H9 (cell line): ENCODE data around the gene HPGDS. TPM values are rescaled to one million over a fixed set of nuclear protein-coding genes. Genes with fewer than 3 reads are reported as not detected.

Source experiments
- DNase-seq: peaks from one replicate; pipeline ENCODE4 v3.0.0-alpha.2; 2017
- H2AFZ ChIP-seq: one replicate; pipeline ENCODE4 v1.6.1; 2013; ENCODE audit warnings: mild to moderate bottlenecking, low read length, control low read depth, moderate library complexity
- H2AK5ac ChIP-seq: 2 replicates; pipeline ENCODE4 v1.6.1; 2013; ENCODE audit warnings: low read length, control low read depth, mixed read lengths; ENCODE audit not compliant: insufficient read length
- H2BK120ac ChIP-seq: one replicate; pipeline ENCODE4 v1.6.1; 2013; ENCODE audit warnings: low read depth, mild to moderate bottlenecking, low read length, control low read depth, inconsistent platforms; ENCODE audit not compliant: poor library complexity, severe bottlenecking
- H2BK12ac ChIP-seq: 2 replicates; pipeline ENCODE4 v1.6.1; 2013; ENCODE audit warnings: low read length, control low read depth, mixed read lengths, low read depth; ENCODE audit not compliant: insufficient read length
- H2BK15ac ChIP-seq: 2 replicates; pipeline ENCODE4 v1.6.1; 2013; ENCODE audit warnings: low read depth, low read length, control low read depth
- H2BK20ac ChIP-seq: one replicate; pipeline ENCODE4 v1.6.1; 2013; ENCODE audit warnings: low read depth, mild to moderate bottlenecking, low read length, control low read depth, inconsistent platforms; ENCODE audit not compliant: poor library complexity, severe bottlenecking
- H2BK5ac ChIP-seq: 2 replicates; pipeline ENCODE4 v1.6.1; 2013; ENCODE audit warnings: low read length, control low read depth, mixed read lengths; ENCODE audit not compliant: insufficient read length
- H3K14ac ChIP-seq: 2 replicates; pipeline ENCODE4 v1.6.1; 2013; ENCODE audit warnings: low read length, control low read depth; ENCODE audit not compliant: insufficient read depth
- H3K18ac ChIP-seq: 2 replicates; pipeline ENCODE4 v1.6.1; 2013; ENCODE audit warnings: low read depth, mild to moderate bottlenecking, mixed read lengths, low read length, control low read depth; ENCODE audit not compliant: insufficient read length
- H3K23ac ChIP-seq: 2 replicates; pipeline ENCODE4 v1.6.1; 2013; ENCODE audit warnings: low read length, control low read depth, mixed read lengths, low read depth; ENCODE audit not compliant: insufficient read length
- H3K23me2 ChIP-seq: 2 replicates; pipeline ENCODE4 v1.6.1; 2013; ENCODE audit warnings: low read depth, mild to moderate bottlenecking, mixed read lengths, low read length, control low read depth; ENCODE audit not compliant: insufficient read length, poor library complexity, severe bottlenecking
- H3K27ac ChIP-seq: 2 replicates; pipeline ENCODE4 v1.5.1; 2013; ENCODE audit warnings: low read length, control low read depth, mixed read lengths, low read depth; ENCODE audit not compliant: insufficient read length
- H3K27me3 ChIP-seq: 2 replicates; pipeline ENCODE4 v1.6.1; 2013; ENCODE audit warnings: low read length, control low read depth, inconsistent platforms; ENCODE audit not compliant: insufficient read depth
- H3K4ac ChIP-seq: 2 replicates; pipeline ENCODE4 v1.6.1; 2013; ENCODE audit warnings: low read depth, mild to moderate bottlenecking, control low read depth, inconsistent platforms, low read length, moderate library complexity
- H3K4me1 ChIP-seq: 2 replicates; pipeline ENCODE4 v1.6.1; 2013; ENCODE audit warnings: low read length, control low read depth, inconsistent platforms; ENCODE audit not compliant: insufficient read depth
- H3K4me2 ChIP-seq: 2 replicates; pipeline ENCODE4 v1.6.1; 2013; ENCODE audit warnings: low read length, control low read depth, mixed read lengths; ENCODE audit not compliant: insufficient read length, insufficient read depth
- H3K56ac ChIP-seq: 2 replicates; pipeline ENCODE4 v1.6.1; 2013; ENCODE audit warnings: low read depth, mild to moderate bottlenecking, mixed read lengths, low read length, control low read depth; ENCODE audit not compliant: insufficient read length
- H3K79me1 ChIP-seq: 2 replicates; pipeline ENCODE4 v1.6.1; 2013; ENCODE audit warnings: low read depth, mild to moderate bottlenecking, moderate library complexity, low read length, control low read depth, inconsistent platforms; ENCODE audit not compliant: insufficient read depth, poor library complexity, severe bottlenecking
- H3K79me2 ChIP-seq: 2 replicates; pipeline ENCODE4 v1.6.1; 2013; ENCODE audit warnings: low read length, control low read depth, inconsistent platforms; ENCODE audit not compliant: insufficient read depth
- H3K9ac ChIP-seq: 2 replicates; pipeline ENCODE4 v1.6.1; 2013; ENCODE audit warnings: low read length, control low read depth, mixed read lengths; ENCODE audit not compliant: insufficient read length; ENCODE audit errors: extremely low read depth
- H3K9me3 ChIP-seq: one replicate; pipeline ENCODE4 v1.6.1; 2013; ENCODE audit warnings: low read depth, low read length, inconsistent platforms; ENCODE audit not compliant: control insufficient read depth
- H3T11ph ChIP-seq: one replicate; pipeline ENCODE4 v1.6.1; 2013; ENCODE audit warnings: mild to moderate bottlenecking, low read length, control low read depth, inconsistent platforms
- H4K20me1 ChIP-seq: one replicate; pipeline ENCODE4 v1.6.1; 2013; ENCODE audit not compliant: control insufficient read depth, insufficient read length, insufficient read depth
- H4K5ac ChIP-seq: 2 replicates; pipeline ENCODE4 v1.6.1; 2013; ENCODE audit warnings: low read depth, mild to moderate bottlenecking, mixed read lengths, low read length, control low read depth; ENCODE audit not compliant: insufficient read length
- H4K8ac ChIP-seq: replicated peaks from 2 replicates; pipeline ENCODE4 v1.6.1; 2013; ENCODE audit warnings: low read length, control low read depth, mixed read lengths, low read depth; ENCODE audit not compliant: insufficient read length
- H4K91ac ChIP-seq: 2 replicates; pipeline ENCODE4 v1.6.1; 2013; ENCODE audit warnings: low read depth, mild to moderate bottlenecking, moderate library complexity, mixed read lengths, low read length, control low read depth; ENCODE audit not compliant: insufficient read length
- H3K27ac Mint-ChIP-seq, 3 experiments: 2 replicates in 2 of 3; 3 replicates in 1 of 3; pipeline ENCODE4 v1.8.0; 2020 to 2021; ENCODE audit warnings: mixed read lengths in 3 of 3, mild to moderate bottlenecking in 1 of 3, moderate library complexity in 1 of 3
- H3K27me3 Mint-ChIP-seq: 2 replicates; pipeline ENCODE4 v1.8.0; 2021; ENCODE audit warnings: low read depth, mild to moderate bottlenecking, moderate library complexity, mixed read lengths
- H3K36me3 Mint-ChIP-seq, 3 experiments: 2 replicates in 2 of 3; 3 replicates in 1 of 3; pipeline ENCODE4 v1.8.0; 2020 to 2021; ENCODE audit warnings: low read depth in 3 of 3, mixed read lengths in 3 of 3; ENCODE audit not compliant: insufficient read depth in 1 of 3
- H3K4me1 Mint-ChIP-seq, 2 experiments: 2 replicates each; pipeline ENCODE4 v1.8.0; 2020; ENCODE audit warnings: mixed read lengths in 2 of 2
- H3K4me3 Mint-ChIP-seq, 2 experiments: 2 replicates in 1 of 2; 3 replicates in 1 of 2; pipeline ENCODE4 v1.8.0; 2020 to 2021; ENCODE audit warnings: mild to moderate bottlenecking in 2 of 2, mixed read lengths in 2 of 2, moderate library complexity in 1 of 2
- H3K9me3 Mint-ChIP-seq, 2 experiments: 2 replicates in 1 of 2; 3 replicates in 1 of 2; pipeline ENCODE4 v1.8.0; 2020; ENCODE audit warnings: mild to moderate bottlenecking in 2 of 2, mixed read lengths in 2 of 2, moderate library complexity in 1 of 2
- CTCF ChIP-seq: fragments of 200-600 bp; sonication (generic); conservative IDR thresholded peaks from 3 replicates; pipeline ENCODE4 v1.8.0; 2021; ENCODE audit warnings: antibody characterized with exemption, mild to moderate bottlenecking
- WGBS: extraction: QIAGEN DNeasy Blood & Tissue Kit; methylation state at CpG from one replicate; pipeline ENCODE4 v1.1.7; 2013; ENCODE audit warnings: missing lambda C conversion rate, low lambda C conversion rate, mixed read lengths; ENCODE audit not compliant: insufficient read length; ENCODE audit errors: extremely low coverage; 5-methylcytosine and 5-hydroxymethylcytosine counted together
- total RNA-seq: library from RNA; stranded (reverse); gene quantifications from 2 replicates; pipeline ENCODE4 v1.2.1, GENCODE V29; 2021

HPGDS gene
- total RNA-seq, 1 experiment from 2014 or later, result not detected

GRCh38 chr4:94369046-94369445 lies 26.4 kb upstream of the HPGDS start:
- Mint-ChIP-seq H3K27ac (no peak overlapping the region), H3K4me1 (no peaks in the 10 kb centered on the region), H3K4me3 (no peak overlapping the region), H3K9me3 (peaks cover 3 to 4% of the 10 kb centered on the region in 2 experiments; a peak in 3 of 5 replicates), H3K36me3 (peaks cover 0 to 5% (median 0%) of the 10 kb centered on the region in 3 experiments; a peak in 1 of 7 replicates), H3K27me3 (no peaks in the 10 kb centered on the region)
- H3K79me1 ChIP-seq, result no peaks in the 10 kb centered on the region
- H2BK15ac ChIP-seq, result no peak overlapping the region
- H3K27me3 ChIP-seq, result no peaks in the 10 kb centered on the region
- no peak for TF ChIP-seq CTCF
- no peaks in the 10 kb centered on the region for H3K4me1 ChIP-seq
- no peak overlapping the region for H3K14ac ChIP-seq
- no peak overlapping the region for H2BK12ac ChIP-seq
- no peak overlapping the region for H3K18ac ChIP-seq
- no peaks in the 10 kb centered on the region for H3K79me2 ChIP-seq
- H3K56ac ChIP-seq, result no peak overlapping the region
- H3K9me3 ChIP-seq, result no peaks in the 10 kb centered on the region
- H3K4me2 ChIP-seq, result no peak overlapping the region
- H2BK20ac ChIP-seq, result no peak overlapping the region
- H4K8ac ChIP-seq, result no peak overlapping the region
- no peak for DNase-seq
- H2AFZ ChIP-seq, result no peak overlapping the region
- H2BK120ac ChIP-seq, result no peak overlapping the region
- no peak overlapping the region for H2AK5ac ChIP-seq
- no peak overlapping the region for H3K23ac ChIP-seq
- H4K91ac ChIP-seq, result no peak overlapping the region
- no CpG with 5 or more reads among the region's 2 CpGs for whole genome bisulfite sequencing
- no peak overlapping the region for H3K9ac ChIP-seq
- no peak overlapping the region for H3T11ph ChIP-seq
- no peak overlapping the region for H2BK5ac ChIP-seq
- H3K4ac ChIP-seq, result no peak overlapping the region
- H4K20me1 ChIP-seq, result no peaks in the 10 kb centered on the region
- no peak overlapping the region for H4K5ac ChIP-seq
- H3K23me2 ChIP-seq, result no peaks in the 10 kb centered on the region
- H3K27ac ChIP-seq, result no peak overlapping the region
